Keratinocyte (primary cell): ENCODE data around the gene INHA. TPM values are rescaled to one million over a fixed set of nuclear protein-coding genes. Genes with fewer than 3 reads are reported as not detected.

ENCODE experiments used
- DNase-seq: peaks from one replicate; pipeline ENCODE4 v3.0.0-alpha.2; 2011; ENCODE audit warnings: low read depth, missing footprints, low spot score
- FAIRE-seq: peaks from 2 replicates; lab custom pipeline; 2011; peaks lifted over from hg19 to GRCh38; lab: Jason Lieb, UNC
- H2AFZ ChIP-seq: 2 replicates; pipeline ENCODE4 v1.6.0; 2012; ENCODE audit warnings: low read length, control low read depth, inconsistent platforms; ENCODE audit not compliant: control insufficient read depth
- H3K27ac ChIP-seq: 2 replicates; pipeline ENCODE4 v1.5.1; 2011; ENCODE audit warnings: low read length; ENCODE audit not compliant: control insufficient read depth, insufficient read depth
- H3K27me3 ChIP-seq: 3 replicates; pipeline ENCODE4 v1.6.0; 2011; ENCODE audit warnings: low read length; ENCODE audit not compliant: control insufficient read depth, insufficient read depth; ENCODE audit errors: extremely low read depth
- H3K36me3 ChIP-seq, 2 experiments: 2 replicates in 1 of 2; 3 replicates in 1 of 2; pipeline ENCODE4 v1.5.1; 2011; ENCODE audit warnings: low read length in 2 of 2, mild to moderate bottlenecking in 1 of 2; ENCODE audit not compliant: control insufficient read depth in 2 of 2, insufficient read depth in 2 of 2; ENCODE audit errors: extremely low read depth in 1 of 2
- H3K4me1 ChIP-seq: 3 replicates; pipeline ENCODE4 v1.5.1; 2011; ENCODE audit warnings: low read length; ENCODE audit not compliant: control insufficient read depth, insufficient read depth; ENCODE audit errors: extremely low read depth
- H3K4me2 ChIP-seq: 3 replicates; pipeline ENCODE4 v1.6.0; 2011; ENCODE audit warnings: low read depth, low read length; ENCODE audit not compliant: control insufficient read depth, insufficient read depth; ENCODE audit errors: extremely low read depth
- H3K4me3 ChIP-seq, 3 experiments: fragments of 200-600 bp in 1 of 3; sonication (generic) in 1 of 3; 2 replicates in 2 of 3; 3 replicates in 1 of 3; pipeline ENCODE4 v1.5.1; 2011 to 2016; ENCODE audit warnings: low read length in 3 of 3, mild to moderate bottlenecking in 3 of 3, control low read depth in 2 of 3, inconsistent platforms in 1 of 3, low read depth in 1 of 3, mixed read lengths in 1 of 3, mixed run types in 1 of 3, moderate library complexity in 1 of 3; ENCODE audit not compliant: control insufficient read depth in 2 of 3, insufficient read depth in 2 of 3; ENCODE audit errors: extremely low read depth in 1 of 3
- H3K79me2 ChIP-seq: 2 replicates; pipeline ENCODE4 v1.6.0; 2012; ENCODE audit warnings: low read length; ENCODE audit not compliant: control insufficient read depth, insufficient read depth
- H3K9ac ChIP-seq: 3 replicates; pipeline ENCODE4 v1.6.0; 2011; ENCODE audit warnings: low read length; ENCODE audit not compliant: control insufficient read depth, insufficient read depth; ENCODE audit errors: extremely low read depth
- H3K9me1 ChIP-seq: 3 replicates; pipeline ENCODE4 v1.6.0; 2011; ENCODE audit warnings: low read length; ENCODE audit not compliant: control insufficient read depth, insufficient read depth; ENCODE audit errors: extremely low read depth
- H3K9me3 ChIP-seq: 2 replicates; pipeline ENCODE4 v1.5.1; 2012; ENCODE audit warnings: low read depth, low read length; ENCODE audit not compliant: control insufficient read depth
- H4K20me1 ChIP-seq: 3 replicates; pipeline ENCODE4 v1.6.0; 2011; ENCODE audit warnings: low read length; ENCODE audit not compliant: control insufficient read depth, insufficient read depth; ENCODE audit errors: extremely low read depth
- CTCF ChIP-seq, 3 experiments: IDR thresholded peaks in 1 of 3; conservative IDR thresholded peaks in 1 of 3; optimal IDR thresholded peaks in 1 of 3; 2 replicates in 2 of 3; 3 replicates in 1 of 3; pipeline versions ENCODE3 to v1.5.1; 2011; ENCODE audit warnings: low read length in 3 of 3, mild to moderate bottlenecking in 3 of 3, moderate library complexity in 2 of 3, control low read depth in 1 of 3, inconsistent platforms in 1 of 3; ENCODE audit not compliant: insufficient read depth in 2 of 3; ENCODE audit errors: extremely low read depth in 1 of 3
- EZH2 ChIP-seq: IDR thresholded peaks from one replicate; pipeline ENCODE4 v1.6.1; 2012; ENCODE audit warnings: inconsistent platforms, mild to moderate bottlenecking, low read length, moderate library complexity
- dilution Hi-C: fragments of 300-500 bp; cut with MboI; formaldehyde crosslinking; loops from one replicate; pipeline ENCODE4 v1.7.0; 2020; ENCODE audit warnings: low sequenced_read_pairs; ENCODE audit not compliant: extremely low pct_ligation_motif_present
- polyA plus RNA-seq, 5 experiments: library from polyadenylated mRNA; depleted of rRNA in 3 of 5; stranded (reverse) in 3 of 5; stranded (forward) in 1 of 5; unstranded in 1 of 5; fragments of >200 nt; gene quantifications; 1 replicate in 1 of 5; 2 replicates in 3 of 5; 3 replicates in 1 of 5; pipeline versions ENCODE4 v1.2.1 to v1.2.3, GENCODE V29; 2011 to 2012; ENCODE audit warnings: missing spikeins in 2 of 5, low read depth in 1 of 5, low replicate concordance in 1 of 5

INHA gene
- polyA plus RNA-seq, 1 donor (not counting 4 experiments of a cell fraction or from before 2014, with no cell fraction given), result 0.18 TPM

GRCh38 chr2:219536967-219537366 lies 35.1 kb upstream of the INHA start:
- FAIRE-seq, result no peak

GRCh38 chr2:219537657-219538488 lies 34.2 kb upstream of the INHA start:
- Histone ChIP-seq H2AFZ (no peak overlapping the region), H3K4me1 (peaks cover 20% of the 10 kb centered on the region), H3K9ac (no peak overlapping the region), H3K9me3 (no peaks in the 10 kb centered on the region), H3K27me3 (no peaks in the 10 kb centered on the region), H3K27ac (no peak overlapping the region), H3K36me3 (peaks cover 20 to 23% of the 10 kb centered on the region in 2 experiments), H3K4me3 (no peak overlapping the region), H4K20me1 (peaks cover 10% of the 10 kb centered on the region), H3K4me2 (peak overlapping the region; percentile 25), H3K79me2 (peaks cover 33% of the 10 kb centered on the region), H3K9me1 (no peaks in the 10 kb centered on the region)
- TF ChIP-seq EZH2 (no peak), CTCF (optimal IDR thresholded peaks at IDR 0.05 in 1 of 3, IDR thresholded peaks at IDR 0.05 in 1 of 3, conservative IDR thresholded peaks at IDR 0.05 in 1 of 3; ENCODE audit: extremely low read depth in 1 of 3, insufficient read depth in 2 of 3, low read length in 3 of 3) (peak in 1 of 3 experiments; percentile 17)
- DNase-seq, result no peak
- dilution Hi-C loops, result no loop called here
- FAIRE-seq, result no peak

More at GRCh38 chr2:219536967-219537366, 35.1 kb upstream of the INHA start:
- Histone ChIP-seq H3K36me3 (peaks cover 20 to 23% of the 10 kb centered on the region in 2 experiments), H3K79me2 (peaks cover 25% of the 10 kb centered on the region), H2AFZ (no peak overlapping the region), H3K27ac (no peak overlapping the region), H3K4me1 (peaks cover 17% of the 10 kb centered on the region), H3K9me3 (no peaks in the 10 kb centered on the region), H3K4me2 (no peak overlapping the region), H3K9me1 (no peaks in the 10 kb centered on the region), H4K20me1 (peaks cover 10% of the 10 kb centered on the region), H3K9ac (no peak overlapping the region), H3K4me3 (no peak overlapping the region), H3K27me3 (peaks cover 5% of the 10 kb centered on the region)
- TF ChIP-seq CTCF (optimal IDR thresholded peaks at IDR 0.05 in 1 of 3, IDR thresholded peaks at IDR 0.05 in 1 of 3, conservative IDR thresholded peaks at IDR 0.05 in 1 of 3; ENCODE audit: extremely low read depth in 1 of 3, insufficient read depth in 2 of 3, low read length in 3 of 3) (no peak), EZH2 (no peak)
- dilution Hi-C loops, result no loop called here
- DNase-seq, result no peak
